ENCODE results near the gene GATAD2A. TPM values are rescaled to one million over a fixed set of nuclear protein-coding genes. Genes with fewer than 3 reads are reported as not detected.
"Not testable (repeated sequence)": the region's sequence is repeated elsewhere in the genome, so short reads cannot be mapped to it uniquely, and the experiment has no call there.

The GATAD2A gene
- total and polyA plus RNA-seq, 2 donors (not counting 1 experiment from before 2014, with no cell fraction given), result 31.7 to 63.5 TPM

- no peak for TF ChIP-seq EZH2 (IDR thresholded peaks at IDR 0.05; ENCODE audit: low read length, missing control alignments)
- no peak for TF ChIP-seq CTCF (conservative IDR thresholded peaks at IDR 0.05 in 1 of 2, IDR thresholded peaks at IDR 0.05 in 1 of 2; ENCODE audit: low read depth in 1 of 2, low read length in 2 of 2)
- H3K4me3 ChIP-seq (replicated peaks in 1 of 4; ENCODE audit: control extremely low read depth in 1 of 4, insufficient read depth in 1 of 4, low read depth in 3 of 4, low read length in 4 of 4), result no peak overlapping the region
- H3K4me1 ChIP-seq (ENCODE audit: control insufficient read depth, extremely low read depth, insufficient read depth, low read length), result peaks cover under 1% of the 10 kb centered on the region
- H3K9me3 ChIP-seq (ENCODE audit: control insufficient read depth, insufficient read depth, low read depth, low read length), result no peaks in the 10 kb centered on the region
- DNase-seq (ENCODE audit: low read depth in 2 of 2), result no peak
- no peaks in the 10 kb centered on the region for H3K27me3 ChIP-seq (ENCODE audit: control insufficient read depth, insufficient read depth, low read length)
- H2AFZ ChIP-seq (ENCODE audit: low read length), result no peak overlapping the region
- H3K79me2 ChIP-seq (ENCODE audit: control insufficient read depth, insufficient read depth, low read length), result no peaks in the 10 kb centered on the region
- no peak overlapping the region for H3K4me2 ChIP-seq (ENCODE audit: extremely low read depth, insufficient read depth, low read length)
- no peaks in the 10 kb centered on the region for H3K36me3 ChIP-seq (ENCODE audit: control insufficient read depth, insufficient read depth, low read length)
- H3K27ac ChIP-seq (ENCODE audit: insufficient read depth, low read length), result no peak overlapping the region
- H4K20me1 ChIP-seq (ENCODE audit: control insufficient read depth, extremely low read depth, insufficient read depth, low read length), result no peaks in the 10 kb centered on the region
- no peak overlapping the region for H3K9ac ChIP-seq (ENCODE audit: insufficient read depth, low read length)
These were observed 25.9 kb upstream of the GATAD2A start for GRCh38 chr19:19379527-19379926.

- not testable (repeated sequence) for H3K4me1 ChIP-seq (ENCODE audit: control insufficient read depth, extremely low read depth, insufficient read depth, low read length); H3K79me2 ChIP-seq (ENCODE audit: control insufficient read depth, insufficient read depth, low read length); H3K36me3 ChIP-seq (ENCODE audit: control insufficient read depth, insufficient read depth, low read length); H3K27me3 ChIP-seq (ENCODE audit: control insufficient read depth, insufficient read depth, low read length); H3K4me3 ChIP-seq (replicated peaks in 1 of 4; ENCODE audit: control extremely low read depth in 1 of 4, insufficient read depth in 1 of 4, low read depth in 3 of 4, low read length in 4 of 4); DNase-seq (ENCODE audit: low read depth in 2 of 2); H3K27ac ChIP-seq (ENCODE audit: insufficient read depth, low read length); H3K9ac ChIP-seq (ENCODE audit: insufficient read depth, low read length); H3K4me2 ChIP-seq (ENCODE audit: extremely low read depth, insufficient read depth, low read length); H2AFZ ChIP-seq (ENCODE audit: low read length); H4K20me1 ChIP-seq (ENCODE audit: control insufficient read depth, extremely low read depth, insufficient read depth, low read length); H3K9me3 ChIP-seq (ENCODE audit: control insufficient read depth, insufficient read depth, low read depth, low read length)
These were observed 25.2 kb upstream of the GATAD2A start for GRCh38 chr19:19380316-19380715.

- peaks cover 3% of the 10 kb centered on the region for H3K4me1 ChIP-seq (ENCODE audit: control insufficient read depth, extremely low read depth, insufficient read depth, low read length)
- H3K4me2 ChIP-seq (ENCODE audit: extremely low read depth, insufficient read depth, low read length), result no peak overlapping the region
- TF ChIP-seq EZH2 (IDR thresholded peaks at IDR 0.05; ENCODE audit: low read length, missing control alignments) (no peak), CTCF (conservative IDR thresholded peaks at IDR 0.05 in 1 of 2, IDR thresholded peaks at IDR 0.05 in 1 of 2; ENCODE audit: low read depth in 1 of 2, low read length in 2 of 2) (no peak)
- H3K79me2 ChIP-seq (ENCODE audit: control insufficient read depth, insufficient read depth, low read length), result peaks cover 3% of the 10 kb centered on the region
- no peaks in the 10 kb centered on the region for H3K36me3 ChIP-seq (ENCODE audit: control insufficient read depth, insufficient read depth, low read length)
- no peak overlapping the region for H2AFZ ChIP-seq (ENCODE audit: low read length)
- H3K9me3 ChIP-seq (ENCODE audit: control insufficient read depth, insufficient read depth, low read depth, low read length), result no peaks in the 10 kb centered on the region
- H3K4me3 ChIP-seq (replicated peaks in 1 of 4; ENCODE audit: control extremely low read depth in 1 of 4, insufficient read depth in 1 of 4, low read depth in 3 of 4, low read length in 4 of 4), result no peak overlapping the region
- H3K27me3 ChIP-seq (ENCODE audit: control insufficient read depth, insufficient read depth, low read length), result no peaks in the 10 kb centered on the region
- H3K27ac ChIP-seq (ENCODE audit: insufficient read depth, low read length), result no peak overlapping the region
- no peak for DNase-seq (ENCODE audit: low read depth in 2 of 2)
- no peaks in the 10 kb centered on the region for H4K20me1 ChIP-seq (ENCODE audit: control insufficient read depth, extremely low read depth, insufficient read depth, low read length)
- no peak overlapping the region for H3K9ac ChIP-seq (ENCODE audit: insufficient read depth, low read length)
These were observed 24.2 kb upstream of the GATAD2A start for GRCh38 chr19:19381007-19381926.

Measured in fibroblast of lung (primary cell).